ENCODE data around the gene PLCB3. TPM values are rescaled to one million over a fixed set of nuclear protein-coding genes. Genes with fewer than 3 reads are reported as not detected.

PLCB3 gene
- total RNA-seq, 1 experiment from 2014 or later, result 41.2 TPM

- peaks cover 3% of the 10 kb centered on the region; the same call in 1 of the 2 replicates for H3K36me3 ChIP-seq (ENCODE audit: control insufficient read depth, insufficient read depth, low read length)
- DNase-seq (ENCODE audit: low read depth, low spot score) (peak; percentile 78), ATAC-seq (peak; percentile 69)
- H3K27ac ChIP-seq (ENCODE audit: low read length), result peak within 1 kb of the TSS; percentile 97
- TSS peak; percentile 91 for BruUV-seq (replicated peaks)
- in situ Hi-C loops (cut with HindIII; ENCODE audit: low pct_unique_long_range_greater_than_20kb, low sequenced_read_pairs) (no loop called here), intact Hi-C loops (cut with micrococcal nuclease; ENCODE audit: unreplicated experiment) (loop anchor here (10.0 kb wide), 1 partner anchor 64 kb away; the partner anchor contains the start of genes CATSPERZ and ESRRA)
- H3K9me3 ChIP-seq (ENCODE audit: control insufficient read depth, insufficient read depth, low read depth, low read length), result no peaks in the 10 kb centered on the region
- ChIA-PET POLR2A (interaction anchor here (1.0 kb wide), 1 partner anchor 13 kb away, joined by 9 read pairs; no protein-coding TSS in a partner anchor), CTCF (interaction anchor here (0.5 to 0.7 kb wide), 3 partner anchors 75 to 682 kb away, joined by 3 to 4 read pairs (median 3); partner anchors contain the start of gene TRMT112)
- H3K4me1 ChIP-seq (ENCODE audit: control insufficient read depth, insufficient read depth, low read length), result peaks cover 30% of the 10 kb centered on the region
- TF ChIP-seq, protein P1, sequence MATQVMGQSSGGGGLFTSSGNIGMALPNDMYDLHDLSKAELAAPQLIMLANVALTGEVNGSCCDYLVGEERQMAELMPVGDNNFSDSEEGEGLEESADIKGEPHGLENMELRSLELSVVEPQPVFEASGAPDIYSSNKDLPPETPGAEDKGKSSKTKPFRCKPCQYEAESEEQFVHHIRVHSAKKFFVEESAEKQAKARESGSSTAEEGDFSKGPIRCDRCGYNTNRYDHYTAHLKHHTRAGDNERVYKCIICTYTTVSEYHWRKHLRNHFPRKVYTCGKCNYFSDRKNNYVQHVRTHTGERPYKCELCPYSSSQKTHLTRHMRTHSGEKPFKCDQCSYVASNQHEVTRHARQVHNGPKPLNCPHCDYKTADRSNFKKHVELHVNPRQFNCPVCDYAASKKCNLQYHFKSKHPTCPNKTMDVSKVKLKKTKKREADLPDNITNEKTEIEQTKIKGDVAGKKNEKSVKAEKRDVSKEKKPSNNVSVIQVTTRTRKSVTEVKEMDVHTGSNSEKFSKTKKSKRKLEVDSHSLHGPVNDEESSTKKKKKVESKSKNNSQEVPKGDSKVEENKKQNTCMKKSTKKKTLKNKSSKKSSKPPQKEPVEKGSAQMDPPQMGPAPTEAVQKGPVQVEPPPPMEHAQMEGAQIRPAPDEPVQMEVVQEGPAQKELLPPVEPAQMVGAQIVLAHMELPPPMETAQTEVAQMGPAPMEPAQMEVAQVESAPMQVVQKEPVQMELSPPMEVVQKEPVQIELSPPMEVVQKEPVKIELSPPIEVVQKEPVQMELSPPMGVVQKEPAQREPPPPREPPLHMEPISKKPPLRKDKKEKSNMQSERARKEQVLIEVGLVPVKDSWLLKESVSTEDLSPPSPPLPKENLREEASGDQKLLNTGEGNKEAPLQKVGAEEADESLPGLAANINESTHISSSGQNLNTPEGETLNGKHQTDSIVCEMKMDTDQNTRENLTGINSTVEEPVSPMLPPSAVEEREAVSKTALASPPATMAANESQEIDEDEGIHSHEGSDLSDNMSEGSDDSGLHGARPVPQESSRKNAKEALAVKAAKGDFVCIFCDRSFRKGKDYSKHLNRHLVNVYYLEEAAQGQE (IDR thresholded peaks at IDR 0.05; ENCODE audit: insufficient read depth in 1 of 2, low read depth in 2 of 2, low read length in 1 of 2), result no peak
- TF ChIP-seq SIN3A (IDR thresholded peaks at IDR 0.05; ENCODE audit: borderline replicate concordance, insufficient read depth, low read depth, low read length) (peak; percentile 83; the same call in 1 of the 2 replicates), POLR2AphosphoS5 (IDR thresholded peaks at IDR 0.05; ENCODE audit: low read depth, low read length) (peak; percentile 84), TCF7L2 (IDR thresholded peaks at IDR 0.05; ENCODE audit: low read depth, low read length) (peak; percentile 48; the same call in 1 of the 2 replicates)
- no peaks in the 10 kb centered on the region for H3K27me3 ChIP-seq (ENCODE audit: control insufficient read depth, insufficient read depth, low read length)
- peak within 1 kb of the TSS; percentile 59 to 60 for H3K4me3 ChIP-seq (ENCODE audit: low read depth in 2 of 2, low read length in 2 of 2)
Observed at GRCh38 chr11:64240435-64241240, 10.7 kb upstream of the PLCB3 start, which contains the start of gene FKBP2. Gene FKBP2, plus strand, starts transcription at chr11:64241095. Its CDS starts 1,293 bp downstream, at chr11:64242388.

- in situ Hi-C loops (cut with HindIII; ENCODE audit: low pct_unique_long_range_greater_than_20kb, low sequenced_read_pairs), result no loop called here
- POLR2A ChIA-PET, result interaction anchor here (1.0 kb wide), 1 partner anchor 13 kb away, joined by 9 read pairs; no protein-coding TSS in a partner anchor
- DNase-seq (ENCODE audit: low read depth, low spot score), result peak; percentile 80
Observed at GRCh38 chr11:64241241-64241490, 10.2 kb upstream of the PLCB3 start.

More at GRCh38 chr11:64241241-64241490, 10.2 kb upstream of the PLCB3 start:
- H3K4me1 ChIP-seq (ENCODE audit: control insufficient read depth, insufficient read depth, low read length), result peaks cover 30% of the 10 kb centered on the region
- H3K4me3 ChIP-seq (ENCODE audit: low read depth in 2 of 2, low read length in 2 of 2), result peak overlapping the region; percentile 53 to 59
- H3K36me3 ChIP-seq (ENCODE audit: control insufficient read depth, insufficient read depth, low read length), result peaks cover 3% of the 10 kb centered on the region; the same call in 1 of the 2 replicates
- no peaks in the 10 kb centered on the region for H3K27me3 ChIP-seq (ENCODE audit: control insufficient read depth, insufficient read depth, low read length)
- H3K9me3 ChIP-seq (ENCODE audit: control insufficient read depth, insufficient read depth, low read depth, low read length), result no peaks in the 10 kb centered on the region
- BruUV-seq (replicated peaks), result no TSS peak
- H3K27ac ChIP-seq (ENCODE audit: low read length), result peak overlapping the region; percentile 97; the same call in 1 of the 2 replicates
- ATAC-seq, result peak; percentile 81
- CTCF ChIA-PET, result interaction anchor here (0.5 to 0.7 kb wide), 3 partner anchors 76 to 681 kb away, joined by 3 to 4 read pairs (median 3); partner anchors contain the start of gene TRMT112
- intact Hi-C loops (cut with micrococcal nuclease; ENCODE audit: unreplicated experiment), result loop anchor here (10.0 kb wide), 1 partner anchor 64 kb away; the partner anchor contains the start of genes CATSPERZ and ESRRA
- TF ChIP-seq POLR2AphosphoS5 (IDR thresholded peaks at IDR 0.05; ENCODE audit: low read depth, low read length) (no peak), SIN3A (IDR thresholded peaks at IDR 0.05; ENCODE audit: borderline replicate concordance, insufficient read depth, low read depth, low read length) (no peak), TCF7L2 (IDR thresholded peaks at IDR 0.05; ENCODE audit: low read depth, low read length) (no peak)
- TF ChIP-seq, protein P1 (IDR thresholded peaks at IDR 0.05; ENCODE audit: insufficient read depth in 1 of 2, low read depth in 2 of 2, low read length in 1 of 2), result no peak
- TF ChIP-seq, protein P2, sequence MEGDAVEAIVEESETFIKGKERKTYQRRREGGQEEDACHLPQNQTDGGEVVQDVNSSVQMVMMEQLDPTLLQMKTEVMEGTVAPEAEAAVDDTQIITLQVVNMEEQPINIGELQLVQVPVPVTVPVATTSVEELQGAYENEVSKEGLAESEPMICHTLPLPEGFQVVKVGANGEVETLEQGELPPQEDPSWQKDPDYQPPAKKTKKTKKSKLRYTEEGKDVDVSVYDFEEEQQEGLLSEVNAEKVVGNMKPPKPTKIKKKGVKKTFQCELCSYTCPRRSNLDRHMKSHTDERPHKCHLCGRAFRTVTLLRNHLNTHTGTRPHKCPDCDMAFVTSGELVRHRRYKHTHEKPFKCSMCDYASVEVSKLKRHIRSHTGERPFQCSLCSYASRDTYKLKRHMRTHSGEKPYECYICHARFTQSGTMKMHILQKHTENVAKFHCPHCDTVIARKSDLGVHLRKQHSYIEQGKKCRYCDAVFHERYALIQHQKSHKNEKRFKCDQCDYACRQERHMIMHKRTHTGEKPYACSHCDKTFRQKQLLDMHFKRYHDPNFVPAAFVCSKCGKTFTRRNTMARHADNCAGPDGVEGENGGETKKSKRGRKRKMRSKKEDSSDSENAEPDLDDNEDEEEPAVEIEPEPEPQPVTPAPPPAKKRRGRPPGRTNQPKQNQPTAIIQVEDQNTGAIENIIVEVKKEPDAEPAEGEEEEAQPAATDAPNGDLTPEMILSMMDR (IDR thresholded peaks at IDR 0.05), result no peak

Data from Panc1 (cell line).